DND-41 (cell line): ENCODE results near the gene DNAH5.

Source experiments
- ATAC-seq: fragments of 200-7000 bp; cut with Tn5 transposase; 3 replicates; pipeline ENCODE4 v1.9.1; 2021; ENCODE audit warnings: low read depth; ENCODE audit not compliant: insufficient read depth
- DNase-seq: peaks from one replicate; pipeline ENCODE4 v3.0.0-alpha.2; 2020
- H2AFZ ChIP-seq: 2 replicates; pipeline ENCODE4 v1.6.0; 2012; ENCODE audit warnings: low read depth, low read length
- H3K27ac ChIP-seq: 2 replicates; pipeline ENCODE4 v1.5.1; 2012; ENCODE audit warnings: low read length, inconsistent platforms
- H3K27me3 ChIP-seq: fragments of 200-600 bp; sonication (generic); 2 replicates; pipeline ENCODE4 v1.6.0; 2012; ENCODE audit warnings: low read length, mild to moderate bottlenecking, inconsistent platforms; ENCODE audit not compliant: insufficient read depth, poor library complexity
- H3K36me3 ChIP-seq: 2 replicates; pipeline ENCODE4 v1.5.1; 2012; ENCODE audit warnings: low read length, inconsistent platforms; ENCODE audit not compliant: insufficient read depth
- H3K4me1 ChIP-seq: 2 replicates; pipeline ENCODE4 v1.5.1; 2012; ENCODE audit warnings: mild to moderate bottlenecking, low read length; ENCODE audit not compliant: insufficient read depth
- H3K4me2 ChIP-seq: 2 replicates; pipeline ENCODE4 v1.6.0; 2012; ENCODE audit warnings: mild to moderate bottlenecking, moderate library complexity, low read length, inconsistent platforms; ENCODE audit not compliant: insufficient read depth
- H3K4me3 ChIP-seq, 2 experiments: fragments of 200-600 bp in 1 of 2; shearing (Covaris generic) in 1 of 2; 2 replicates each; pipeline ENCODE4 v1.5.1; 2012 to 2016; ENCODE audit warnings: inconsistent platforms in 2 of 2, low read length in 2 of 2, mild to moderate bottlenecking in 2 of 2, low read depth in 1 of 2, moderate library complexity in 1 of 2
- H3K79me2 ChIP-seq: 2 replicates; pipeline ENCODE4 v1.6.0; 2012; ENCODE audit warnings: low read length, inconsistent platforms; ENCODE audit not compliant: insufficient read depth
- H3K9ac ChIP-seq: 2 replicates; pipeline ENCODE4 v1.6.0; 2012; ENCODE audit warnings: low read depth, mild to moderate bottlenecking, inconsistent platforms, low read length, moderate library complexity
- H3K9me3 ChIP-seq: 2 replicates; pipeline ENCODE4 v1.5.1; 2012; ENCODE audit warnings: low read length, moderate library complexity, mild to moderate bottlenecking, inconsistent platforms; ENCODE audit not compliant: insufficient read depth, severe bottlenecking
- H4K20me1 ChIP-seq: 2 replicates; pipeline ENCODE4 v1.6.0; 2012; ENCODE audit warnings: low read length; ENCODE audit not compliant: insufficient read depth
- CTCF ChIP-seq: IDR thresholded peaks from 2 replicates; pipeline ENCODE4 v1.5.1; 2012; ENCODE audit warnings: borderline replicate concordance, low read length, moderate library complexity, mild to moderate bottlenecking; ENCODE audit not compliant: poor library complexity, severe bottlenecking; ENCODE audit errors: extremely low read depth
- EZH2 ChIP-seq: IDR thresholded peaks from 3 replicates; pipeline ENCODE4 v1.6.1; 2012; ENCODE audit warnings: borderline replicate concordance, low read depth, mild to moderate bottlenecking, moderate library complexity, low read length, inconsistent platforms; ENCODE audit not compliant: severe bottlenecking

DNAH5 gene

GRCh38 chr5:13740471-13740870, 204.0 kb downstream of the DNAH5 start:
- Histone ChIP-seq H3K4me1 (no peaks in the 10 kb centered on the region), H3K27me3 (no peaks in the 10 kb centered on the region), H3K4me2 (no peak overlapping the region), H4K20me1 (no peaks in the 10 kb centered on the region), H3K4me3 (no peak overlapping the region), H3K27ac (no peak overlapping the region), H3K36me3 (no peaks in the 10 kb centered on the region), H3K9ac (no peak overlapping the region), H3K9me3 (no peaks in the 10 kb centered on the region), H2AFZ (no peak overlapping the region), H3K79me2 (no peaks in the 10 kb centered on the region)
- no peak for ATAC-seq
- no peak for TF ChIP-seq EZH2
- TF ChIP-seq CTCF: no peak
- DNase-seq: no peak

- Histone ChIP-seq H2AFZ (no peak overlapping the region), H3K79me2 (no peaks in the 10 kb centered on the region), H3K27me3 (no peaks in the 10 kb centered on the region), H3K4me1 (no peaks in the 10 kb centered on the region), H3K27ac (no peak overlapping the region), H3K9me3 (no peaks in the 10 kb centered on the region), H3K4me2 (no peak overlapping the region), H4K20me1 (no peaks in the 10 kb centered on the region), H3K4me3 (no peak overlapping the region), H3K36me3 (no peaks in the 10 kb centered on the region), H3K9ac (no peak overlapping the region)
- no peak for DNase-seq
- no peak for ATAC-seq
- TF ChIP-seq CTCF (no peak), EZH2 (no peak)
These were observed 205.0 kb downstream of the DNAH5 start for GRCh38 chr5:13739479-13739878.

GRCh38 chr5:13735691-13736090, 208.8 kb downstream of the DNAH5 start:
- Histone ChIP-seq H2AFZ (no peak overlapping the region), H3K9ac (no peak overlapping the region), H3K36me3 (no peaks in the 10 kb centered on the region), H4K20me1 (no peaks in the 10 kb centered on the region), H3K79me2 (no peaks in the 10 kb centered on the region), H3K27me3 (no peaks in the 10 kb centered on the region), H3K4me3 (no peak overlapping the region), H3K9me3 (no peaks in the 10 kb centered on the region), H3K4me1 (no peaks in the 10 kb centered on the region), H3K27ac (no peak overlapping the region), H3K4me2 (no peak overlapping the region)
- TF ChIP-seq EZH2: no peak
- TF ChIP-seq CTCF: no peak
- no peak for ATAC-seq
- no peak for DNase-seq

- H3K9ac ChIP-seq: no peak overlapping the region
- no peak overlapping the region for H3K4me2 ChIP-seq
- TF ChIP-seq CTCF (no peak), EZH2 (no peak)
- no peak overlapping the region for H3K4me3 ChIP-seq
- no peaks in the 10 kb centered on the region for H3K4me1 ChIP-seq
- DNase-seq (no peak), ATAC-seq (no peak)
- no peaks in the 10 kb centered on the region for H3K79me2 ChIP-seq
- H3K27ac ChIP-seq: no peak overlapping the region
- no peaks in the 10 kb centered on the region for H3K9me3 ChIP-seq
- H2AFZ ChIP-seq: no peak overlapping the region
- no peaks in the 10 kb centered on the region for H4K20me1 ChIP-seq
- H3K27me3 ChIP-seq: no peaks in the 10 kb centered on the region
- H3K36me3 ChIP-seq: no peaks in the 10 kb centered on the region
These were observed 213.3 kb downstream of the DNAH5 start for GRCh38 chr5:13731121-13731628.
